H1 (cell line): ENCODE measurements around the gene TWIST1. TPM values are rescaled to one million over a fixed set of nuclear protein-coding genes. Genes with fewer than 3 reads are reported as not detected.

Experiments used
- CTCF ChIA-PET: fragments of 300-600 bp; sonication (Branson Sonifier 250); formaldehyde crosslinking; loops from one replicate; lab custom pipeline; 2021; ENCODE audit not compliant: partially characterized antibody; lab: Charles Lee
- POLR2A ChIA-PET: fragments of 300-600 bp; sonication (Branson Sonifier 250); formaldehyde crosslinking; loops from one replicate; lab custom pipeline; 2021; ENCODE audit warnings: inconsistent platforms; ENCODE audit not compliant: partially characterized antibody; lab: Charles Lee
- DNase-seq, 2 experiments: peaks; one replicate each; pipeline versions ENCODE4 v3.0.0 to v3.0.0-alpha.2; 2010 to 2022; ENCODE audit warnings: low spot score in 2 of 2, low read depth in 1 of 2, mixed read lengths in 1 of 2
- FAIRE-seq: peaks from 2 replicates; lab custom pipeline; 2011; peaks lifted over from hg19 to GRCh38; lab: Jason Lieb, UNC
- H2AFZ ChIP-seq: 2 replicates; pipeline ENCODE4 v1.8.1; 2012; ENCODE audit warnings: low read length, inconsistent platforms
- H2AK5ac ChIP-seq: 2 replicates; pipeline ENCODE4 v1.6.1; 2013; ENCODE audit warnings: low read depth, low read length
- H2BK120ac ChIP-seq: replicated peaks from 2 replicates; pipeline ENCODE3; 2013; ENCODE audit warnings: low read depth, low read length, inconsistent platforms
- H2BK12ac ChIP-seq: 2 replicates; pipeline ENCODE4 v1.6.1; 2013; ENCODE audit warnings: low read depth, low read length
- H2BK15ac ChIP-seq: 2 replicates; pipeline ENCODE4 v1.6.1; 2013; ENCODE audit warnings: low read length
- H2BK20ac ChIP-seq: 2 replicates; pipeline ENCODE4 v1.6.1; 2013; ENCODE audit warnings: low read length
- H2BK5ac ChIP-seq: 2 replicates; pipeline ENCODE4 v1.6.1; 2013; ENCODE audit warnings: low read depth, low read length
- H3K14ac ChIP-seq: 2 replicates; pipeline ENCODE4 v1.6.1; 2013; ENCODE audit warnings: inconsistent platforms; ENCODE audit not compliant: insufficient read length
- H3K18ac ChIP-seq: 2 replicates; pipeline ENCODE4 v1.6.1; 2013; ENCODE audit warnings: low read length; ENCODE audit errors: extremely low read depth
- H3K23ac ChIP-seq: 2 replicates; pipeline ENCODE4 v1.6.1; 2013; ENCODE audit warnings: inconsistent platforms; ENCODE audit not compliant: insufficient read length
- H3K23me2 ChIP-seq: 2 replicates; pipeline ENCODE4 v1.6.1; 2013; ENCODE audit warnings: low read depth, low read length
- H3K27ac ChIP-seq: 2 replicates; pipeline ENCODE4 v1.6.1; 2011; ENCODE audit warnings: low read depth, low read length, inconsistent platforms
- H3K27me3 ChIP-seq, 4 experiments: replicated peaks in 1 of 4; 1 replicate in 1 of 4; 2 replicates in 3 of 4; pipeline versions ENCODE4 v1.6.1 to v1.8.1; 2011 to 2013; ENCODE audit warnings: low read length in 3 of 4, mild to moderate bottlenecking in 3 of 4, inconsistent platforms in 2 of 4, mixed read lengths in 2 of 4, moderate library complexity in 1 of 4; ENCODE audit not compliant: control insufficient read depth in 3 of 4, insufficient read depth in 3 of 4; ENCODE audit errors: extremely low read depth in 1 of 4
- H3K36me3 ChIP-seq, 4 experiments: 2 replicates each; pipeline versions ENCODE4 v1.6.1 to v1.8.1; 2011 to 2013; ENCODE audit warnings: mild to moderate bottlenecking in 4 of 4, low read length in 3 of 4, moderate library complexity in 2 of 4, control low read depth in 1 of 4, inconsistent platforms in 1 of 4; ENCODE audit not compliant: insufficient read depth in 4 of 4, control insufficient read depth in 2 of 4
- H3K4ac ChIP-seq: replicated peaks from 2 replicates; pipeline ENCODE3; 2013; ENCODE audit warnings: low read length, low read depth, mixed read lengths, inconsistent platforms; ENCODE audit not compliant: insufficient read length
- H3K4me1 ChIP-seq, 4 experiments: replicated peaks in 1 of 4; 1 replicate in 1 of 4; 2 replicates in 3 of 4; pipeline versions ENCODE4 v1.6.1 to v1.8.1; 2011 to 2013; ENCODE audit warnings: low read length in 3 of 4, inconsistent platforms in 2 of 4, mixed read lengths in 1 of 4; ENCODE audit not compliant: insufficient read depth in 4 of 4, control insufficient read depth in 3 of 4
- H3K4me2 ChIP-seq, 2 experiments: 2 replicates each; pipeline versions ENCODE4 v1.6.1 to v1.8.1; 2011 to 2013; ENCODE audit warnings: low read depth in 2 of 2, low read length in 2 of 2, control low read depth in 1 of 2, inconsistent platforms in 1 of 2, mild to moderate bottlenecking in 1 of 2; ENCODE audit not compliant: insufficient read depth in 1 of 2
- H3K4me3 ChIP-seq, 4 experiments: fragments of 200-600, 300-600 bp in 1 of 4; sonication (generic), shearing (Covaris generic), sonication (Bioruptor Twin) in 1 of 4; 2 replicates each; pipeline versions ENCODE4 v1.5.1 to v1.8.1; 2011 to 2016; ENCODE audit warnings: low read length in 4 of 4, low read depth in 3 of 4, control low read depth in 2 of 4, inconsistent platforms in 2 of 4, mild to moderate bottlenecking in 2 of 4, mixed read lengths in 1 of 4, moderate library complexity in 1 of 4; ENCODE audit not compliant: insufficient read depth in 2 of 4; ENCODE audit errors: extremely low read depth in 1 of 4
- H3K56ac ChIP-seq: replicated peaks from 2 replicates; pipeline ENCODE3; 2013; ENCODE audit warnings: low read depth, mild to moderate bottlenecking, mixed read lengths, low read length, inconsistent platforms; ENCODE audit not compliant: insufficient read length
- H3K79me1 ChIP-seq: 2 replicates; pipeline ENCODE4 v1.6.1; 2013; ENCODE audit warnings: low read depth, low read length, control low read depth
- H3K79me2 ChIP-seq, 2 experiments: 2 replicates each; pipeline versions ENCODE4 v1.6.1 to v1.8.1; 2012 to 2013; ENCODE audit warnings: low read length in 2 of 2, mild to moderate bottlenecking in 2 of 2, inconsistent platforms in 1 of 2; ENCODE audit not compliant: insufficient read depth in 2 of 2, control insufficient read depth in 1 of 2
- H3K9ac ChIP-seq, 4 experiments: replicated peaks in 1 of 4; 1 replicate in 1 of 4; 2 replicates in 3 of 4; pipeline versions ENCODE4 v1.6.1 to v1.8.1; 2011 to 2013; ENCODE audit warnings: low read depth in 3 of 4, low read length in 3 of 4, control low read depth in 2 of 4, mild to moderate bottlenecking in 2 of 4, moderate library complexity in 2 of 4, inconsistent platforms in 1 of 4; ENCODE audit errors: extremely low read depth in 1 of 4
- H3K9me3 ChIP-seq, 2 experiments: 2 replicates each; pipeline versions ENCODE4 v1.6.1 to v1.8.1; 2012 to 2013; ENCODE audit warnings: mild to moderate bottlenecking in 2 of 2, moderate library complexity in 2 of 2, control low read depth in 1 of 2, inconsistent platforms in 1 of 2, low read depth in 1 of 2, low read length in 1 of 2, mixed read lengths in 1 of 2; ENCODE audit not compliant: insufficient read depth in 2 of 2
- H4K20me1 ChIP-seq, 2 experiments: replicated peaks in 1 of 2; 2 replicates each; pipeline versions ENCODE3 to v1.8.1; 2011 to 2013; ENCODE audit warnings: inconsistent platforms in 2 of 2, low read length in 2 of 2, mild to moderate bottlenecking in 1 of 2; ENCODE audit not compliant: insufficient read depth in 2 of 2, control insufficient read depth in 1 of 2
- H4K5ac ChIP-seq: 2 replicates; pipeline ENCODE4 v1.6.1; 2013; ENCODE audit warnings: low read length, low read depth, mixed read lengths, inconsistent platforms; ENCODE audit not compliant: insufficient read length
- H4K8ac ChIP-seq: 2 replicates; pipeline ENCODE4 v1.8.0; 2013; ENCODE audit warnings: mild to moderate bottlenecking, moderate library complexity, low read length, inconsistent platforms; ENCODE audit not compliant: insufficient read depth; ENCODE audit errors: extremely low read depth
- H4K91ac ChIP-seq: replicated peaks from 2 replicates; pipeline ENCODE3; 2013; ENCODE audit warnings: low read length, mixed read lengths, inconsistent platforms; ENCODE audit not compliant: insufficient read length
- FOSL1 ChIP-seq: IDR thresholded peaks from 2 replicates; pipeline ENCODE4 v1.6.1; 2011; ENCODE audit warnings: mild to moderate bottlenecking, low read depth, low read length, moderate library complexity; ENCODE audit not compliant: insufficient read depth
- HDAC6 ChIP-seq: IDR thresholded peaks from one replicate; pipeline ENCODE4 v1.7.1; 2012; ENCODE audit warnings: low read depth, mild to moderate bottlenecking, inconsistent platforms, low read length, moderate library complexity
- MAFK ChIP-seq: IDR thresholded peaks from 2 replicates; pipeline ENCODE4 v1.6.1; 2012; ENCODE audit warnings: low read depth, mild to moderate bottlenecking, improper control_type of control experiment, low read length
- SRF ChIP-seq: IDR thresholded peaks from 2 replicates; pipeline ENCODE4 v1.6.1; 2011; ENCODE audit warnings: mild to moderate bottlenecking, low read depth, low read length, moderate library complexity
- TCF12 ChIP-seq: IDR thresholded peaks from 2 replicates; pipeline ENCODE4 v1.6.1; 2011; ENCODE audit warnings: low read depth, mild to moderate bottlenecking, low read length
- WGBS, 2 experiments: shearing (Covaris generic) in 1 of 2; methylation state at CpG; one replicate each; pipeline versions ENCODE4 v1.1.6 to v1.1.7; 2013 to 2015; ENCODE audit warnings: low lambda C conversion rate in 2 of 2, mixed read lengths in 2 of 2, inconsistent platforms in 1 of 2, low coverage in 1 of 2, missing lambda C conversion rate in 1 of 2; ENCODE audit not compliant: insufficient replicate concordance in 2 of 2, insufficient coverage in 1 of 2, insufficient read length in 1 of 2; ENCODE audit errors: extremely low coverage in 1 of 2, missing lambda C conversion rate in 1 of 2; 5-methylcytosine and 5-hydroxymethylcytosine counted together
- polyA plus RNA-seq, 7 experiments: library from polyadenylated mRNA; depleted of rRNA in 3 of 7; stranded (reverse) in 5 of 7; unstranded in 2 of 7; fragments of >200 nt in 5 of 7; fragments of 200-250 nt in 2 of 7; gene quantifications; 1 replicate in 5 of 7; 2 replicates in 1 of 7; 4 replicates in 1 of 7; pipeline versions ENCODE4 v1.2.1 to v1.2.3, GENCODE V29; 2011 to 2013; ENCODE audit warnings: missing spikeins in 2 of 7, mixed read lengths in 2 of 7
- total RNA-seq: library from RNA; stranded (reverse); fragmentation: NEBNext Ultra II Directional; extraction: Animal tissue kit (Norgen Biotek cat#: 25700); gene quantifications from 2 replicates; pipeline ENCODE4 v1.2.1, GENCODE V29; 2021

TWIST1 gene
- total and polyA plus RNA-seq, 2 of the 8 experiments (the other 6 are each of a cell fraction or from before 2014, with no cell fraction given): 0.29 to 0.52 TPM

- Histone ChIP-seq H2BK120ac (no peak overlapping the region), H3K56ac (no peak overlapping the region), H4K91ac (no peak overlapping the region), H3K18ac (no peak overlapping the region), H2BK15ac (no peak overlapping the region), H3K79me2 (no peaks in the 10 kb centered on the region), H3K79me1 (no peaks in the 10 kb centered on the region), H3K4me2 (no peak overlapping the region), H4K20me1 (peaks cover 0 to 3% of the 10 kb centered on the region in 2 experiments), H3K36me3 (no peaks in the 10 kb centered on the region), H3K4me3 (no peak overlapping the region), H4K5ac (no peak overlapping the region), H2BK5ac (no peak overlapping the region), H3K23me2 (peaks cover 3% of the 10 kb centered on the region; the same call in 1 of the 2 replicates), H3K27me3 (peaks cover 17 to 30% (median 23%) of the 10 kb centered on the region in 4 experiments), H3K27ac (no peak overlapping the region), H3K9me3 (no peaks in the 10 kb centered on the region), H3K9ac (no peak overlapping the region), H4K8ac (no peak overlapping the region), H2AFZ (no peak overlapping the region), H2BK12ac (no peak overlapping the region), H3K4ac (no peak overlapping the region), H3K4me1 (peaks cover 0 to 6% (median 2%) of the 10 kb centered on the region in 4 experiments; a peak in 3 of 7 replicates), H3K23ac (no peak overlapping the region), H2BK20ac (no peak overlapping the region), H2AK5ac (no peak overlapping the region), H3K14ac (no peak overlapping the region)
- POLR2A ChIA-PET: no interaction called here
- CTCF ChIA-PET: interaction anchor here (1.0 to 1.1 kb wide), 2 partner anchors 73 to 401 kb away, joined by 3 read pairs; no protein-coding TSS in a partner anchor
- FAIRE-seq: no peak
- WGBS, 2 experiments: 79% methylated on average over 1 of the region's 1 CpG; no CpG with 5 or more reads in 1 of the 2 experiments
- TF ChIP-seq MAFK: no peak
- no peak for TF ChIP-seq TCF12
- TF ChIP-seq FOSL1: no peak
- no peak for TF ChIP-seq HDAC6
- TF ChIP-seq SRF: no peak
- DNase-seq: no peak
Observed at GRCh38 chr7:19101472-19101871, 16.0 kb downstream of the TWIST1 start.
